OCI-LY1 (cell line): ENCODE measurements around the gene ACCS.
A peak's percentile ranks its signal among the peaks of the same experiment; 100 is the strongest.

ENCODE experiments used
- H2AFZ ChIP-seq: fragments of 200-600 bp; sonication (generic), shearing (Covaris generic); 2 replicates; pipeline ENCODE4 v1.6.0; 2014; ENCODE audit warnings: antibody characterized with exemption, mild to moderate bottlenecking, low read length
- H3F3A ChIP-seq: fragments of 200-600 bp; sonication (generic), shearing (Covaris generic); 2 replicates; pipeline ENCODE4 v1.6.0; 2014; ENCODE audit warnings: mild to moderate bottlenecking, antibody characterized with exemption, low read length, moderate library complexity; ENCODE audit not compliant: insufficient read depth
- H3K27ac ChIP-seq: fragments of 200-600 bp; sonication (generic); 2 replicates; pipeline ENCODE4 v1.5.1; 2014; ENCODE audit warnings: low read length, mixed run types, mild to moderate bottlenecking, low read depth; ENCODE audit not compliant: poor library complexity, severe bottlenecking
- H3K27me3 ChIP-seq: fragments of 200-600 bp; sonication (generic); 2 replicates; pipeline ENCODE4 v1.6.0; 2014; ENCODE audit warnings: antibody characterized with exemption, mild to moderate bottlenecking, low read length, moderate library complexity; ENCODE audit not compliant: insufficient read depth
- H3K36me3 ChIP-seq: fragments of 200-600 bp; sonication (generic); 2 replicates; pipeline ENCODE4 v1.6.1; 2014; ENCODE audit warnings: mild to moderate bottlenecking, antibody characterized with exemption, low read length, moderate library complexity, mixed read lengths; ENCODE audit not compliant: insufficient read depth
- H3K4me1 ChIP-seq: fragments of 200-600 bp; sonication (generic); 2 replicates; pipeline ENCODE4 v1.5.1; 2014; ENCODE audit warnings: mild to moderate bottlenecking, low read length, moderate library complexity; ENCODE audit not compliant: insufficient read depth, severe bottlenecking
- H3K4me2 ChIP-seq: fragments of 200-600 bp; sonication (generic), shearing (Covaris generic); 2 replicates; pipeline ENCODE4 v1.6.1; 2014; ENCODE audit warnings: low read length
- H3K4me3 ChIP-seq: fragments of 200-600 bp; sonication (generic); 2 replicates; pipeline ENCODE4 v1.5.1; 2014; ENCODE audit warnings: low read length, low read depth, mild to moderate bottlenecking, mixed read lengths; ENCODE audit not compliant: poor library complexity, severe bottlenecking
- H3K79me2 ChIP-seq: fragments of 200-600 bp; shearing (Covaris generic); 2 replicates; pipeline ENCODE4 v1.6.1; 2016; ENCODE audit warnings: mixed run types, low read length, mixed read lengths; ENCODE audit not compliant: insufficient read depth
- H3K9ac ChIP-seq: fragments of 200-600 bp; sonication (generic), shearing (Covaris generic); 2 replicates; pipeline ENCODE4 v1.6.1; 2014; ENCODE audit warnings: mild to moderate bottlenecking, low read length, mixed read lengths
- H3K9me2 ChIP-seq: fragments of 200-600 bp; sonication (generic), shearing (Covaris generic); 2 replicates; pipeline ENCODE4 v1.6.1; 2014; ENCODE audit warnings: low read depth, mild to moderate bottlenecking, low read length, mixed read lengths
- H3K9me3 ChIP-seq: fragments of 200-600 bp; shearing (Covaris generic); 2 replicates; pipeline ENCODE4 v1.6.1; 2014; ENCODE audit warnings: low read length, mixed read lengths
- H4K20me1 ChIP-seq: fragments of 200-600 bp; sonication (generic), shearing (Covaris generic); 2 replicates; pipeline ENCODE4 v1.6.0; 2016; ENCODE audit warnings: mild to moderate bottlenecking, low read length; ENCODE audit not compliant: insufficient read depth
- CTCF ChIP-seq: fragments of 200-600 bp; sonication (generic), shearing (Covaris generic); IDR thresholded peaks from 2 replicates; pipeline ENCODE4 v1.5.1; 2017; ENCODE audit warnings: mild to moderate bottlenecking, antibody characterized with exemption, low read length, moderate library complexity, mixed read lengths
- EZH2 ChIP-seq: fragments of 200-600 bp; sonication (generic), shearing (Covaris generic); IDR thresholded peaks from 2 replicates; pipeline ENCODE4 v1.8.0; 2017; ENCODE audit warnings: borderline replicate concordance, mixed run types, mild to moderate bottlenecking, antibody characterized with exemption, low read length, moderate library complexity, mixed read lengths

Gene ACCS

GRCh38 chr11:44113572-44113971 is 47.5 kb downstream of the ACCS start:
- no peaks in the 10 kb centered on the region for H3K79me2 ChIP-seq
- H3K36me3 ChIP-seq: no peaks in the 10 kb centered on the region
- no peak overlapping the region for H3K9ac ChIP-seq
- H3K27me3 ChIP-seq: no peaks in the 10 kb centered on the region
- no peaks in the 10 kb centered on the region for H4K20me1 ChIP-seq
- no peak overlapping the region for H2AFZ ChIP-seq
- H3K27ac ChIP-seq: no peak overlapping the region
- no peak overlapping the region for H3K4me3 ChIP-seq
- no peaks in the 10 kb centered on the region for H3K4me1 ChIP-seq
- TF ChIP-seq EZH2 (no peak), CTCF (no peak)
- no peaks in the 10 kb centered on the region for H3K9me3 ChIP-seq
- no peaks in the 10 kb centered on the region for H3K9me2 ChIP-seq
- H3K4me2 ChIP-seq: no peak overlapping the region
- no peaks in the 10 kb centered on the region for H3F3A ChIP-seq

- H3F3A ChIP-seq: no peaks in the 10 kb centered on the region
- H3K4me2 ChIP-seq: no peak overlapping the region
- no peaks in the 10 kb centered on the region for H3K79me2 ChIP-seq
- H3K27me3 ChIP-seq: no peaks in the 10 kb centered on the region
- H3K9me2 ChIP-seq: no peaks in the 10 kb centered on the region
- no peaks in the 10 kb centered on the region for H4K20me1 ChIP-seq
- H3K4me1 ChIP-seq: no peaks in the 10 kb centered on the region
- no peak overlapping the region for H3K4me3 ChIP-seq
- TF ChIP-seq EZH2 (no peak), CTCF (no peak)
- no peak overlapping the region for H3K9ac ChIP-seq
- no peaks in the 10 kb centered on the region for H3K36me3 ChIP-seq
- H3K27ac ChIP-seq: no peak overlapping the region
- H3K9me3 ChIP-seq: no peaks in the 10 kb centered on the region
- no peak overlapping the region for H2AFZ ChIP-seq
These were observed 50.3 kb downstream of the ACCS start for GRCh38 chr11:44116234-44116830.

GRCh38 chr11:44120169-44120568 is 54.1 kb downstream of the ACCS start:
- Histone ChIP-seq H3K9ac (no peak overlapping the region), H3K9me3 (no peaks in the 10 kb centered on the region), H4K20me1 (no peaks in the 10 kb centered on the region), H3K4me1 (no peaks in the 10 kb centered on the region), H3F3A (no peaks in the 10 kb centered on the region), H3K9me2 (no peaks in the 10 kb centered on the region), H3K36me3 (no peaks in the 10 kb centered on the region), H3K27ac (no peak overlapping the region), H3K79me2 (no peaks in the 10 kb centered on the region), H3K4me3 (no peak overlapping the region), H3K4me2 (no peak overlapping the region), H2AFZ (no peak overlapping the region), H3K27me3 (no peaks in the 10 kb centered on the region)
- peak; percentile 43 for TF ChIP-seq CTCF
- TF ChIP-seq EZH2: no peak
